ENCODE results near the gene CBY2.

Gene CBY2

GRCh38 chr13:45702869-45703391 is 810 bp downstream of the CBY2 start:
- DNase-seq = no peak

DNA sequence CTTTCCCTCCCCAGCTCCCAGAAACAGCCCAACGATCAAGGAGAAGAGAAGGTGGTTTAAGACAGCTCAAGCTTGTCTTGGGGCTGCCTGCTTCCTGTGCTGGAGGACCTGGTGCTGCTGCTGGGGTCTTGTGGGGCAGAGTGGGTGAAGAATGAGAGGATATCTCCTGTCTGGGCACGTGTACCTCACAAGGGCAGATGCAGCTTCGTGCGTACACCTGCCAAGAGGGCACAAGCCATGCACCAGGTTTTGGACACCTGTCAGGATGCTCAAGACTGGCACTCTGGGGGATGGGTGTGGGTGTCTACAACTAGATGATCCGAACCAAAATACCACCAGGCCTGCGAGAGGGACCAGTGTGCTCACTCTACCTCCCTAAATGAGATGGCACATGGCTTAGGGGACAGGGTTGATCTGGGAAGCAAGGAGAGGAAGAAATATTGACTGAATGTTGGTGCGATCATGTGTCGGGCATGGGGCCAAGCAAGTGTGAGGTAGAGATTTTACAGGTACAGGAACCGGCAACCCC is 2.2 kb downstream of the CBY2 start:
- no peak for DNase-seq

DNA sequence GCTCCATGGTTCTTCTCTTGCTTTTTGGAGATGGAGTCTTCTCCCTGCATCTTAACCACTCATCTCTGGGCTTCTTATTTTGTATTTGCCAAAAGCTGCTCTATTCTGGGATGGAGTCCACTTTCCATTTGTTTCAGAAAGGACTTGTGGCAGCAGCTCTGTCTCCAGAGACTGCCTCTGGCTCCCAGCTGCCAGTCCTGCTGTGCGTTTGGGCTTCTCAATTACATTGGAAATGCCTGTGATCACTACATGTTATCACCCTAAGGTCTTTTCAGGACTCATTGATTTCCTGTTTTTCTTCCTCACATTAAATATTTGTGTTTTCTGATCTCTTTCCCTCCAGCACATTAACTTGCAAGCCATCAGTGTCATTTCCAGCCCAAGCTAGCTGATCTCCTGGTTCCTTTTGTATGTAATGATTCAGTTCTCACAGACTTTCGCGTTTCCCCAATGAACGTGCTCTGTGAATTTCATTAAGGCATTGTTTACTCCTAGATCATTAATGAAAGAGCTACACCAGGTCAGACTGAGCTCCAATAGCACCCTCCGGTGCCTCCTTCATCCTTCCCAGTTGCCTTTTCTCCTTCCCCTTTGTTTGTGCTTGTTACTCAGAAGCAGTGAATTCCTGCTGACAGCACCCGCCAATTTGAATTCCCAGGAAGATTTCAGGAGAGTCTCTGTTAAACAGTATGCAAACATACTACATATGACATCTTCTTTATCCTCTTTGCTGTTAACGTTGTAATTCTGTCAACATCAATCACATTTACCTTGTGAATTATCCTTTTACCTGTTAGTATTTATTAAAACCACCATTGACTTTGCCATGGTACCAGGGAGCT is 3.0 kb downstream of the CBY2 start:
- DNase-seq = no peak

GRCh38 chr13:45705918-45706317 is 3.8 kb downstream of the CBY2 start:
- peak in 1 of 2 donors; percentile 11 for DNase-seq

DNA sequence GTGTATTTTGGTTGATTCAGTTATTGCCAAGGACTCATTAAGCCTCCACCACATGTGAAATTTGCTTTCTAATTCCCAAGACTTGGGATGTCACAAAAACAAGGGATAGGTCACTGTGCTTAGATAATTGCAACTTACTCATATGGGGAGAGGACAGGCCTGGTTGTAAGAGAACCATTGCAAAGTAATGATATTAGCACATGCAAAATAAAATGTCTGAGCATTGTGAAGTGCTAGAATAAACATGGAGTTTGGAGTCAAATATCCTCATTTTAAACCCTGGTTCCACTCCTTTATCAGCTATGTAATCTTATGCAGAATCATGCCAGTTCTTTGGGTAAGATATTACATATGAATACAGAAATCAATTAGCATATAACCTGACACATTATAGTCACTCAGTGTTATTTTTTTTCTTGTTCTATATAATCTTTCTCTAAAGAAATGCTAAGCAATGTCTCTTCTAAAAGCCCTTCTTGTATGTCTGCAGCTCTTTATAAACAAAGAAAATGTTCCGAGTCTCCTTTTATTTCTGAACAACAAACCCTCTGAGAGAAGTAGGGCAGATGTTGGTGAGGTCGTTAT is 5.5 kb downstream of the CBY2 start:
- no peak for DNase-seq

- peak; percentile 71 to 89 for DNase-seq
Measured at GRCh38 chr13:45711951-45712350, 9.8 kb downstream of the CBY2 start.

GRCh38 chr13:45713106-45713690 is 11.1 kb downstream of the CBY2 start:
- no peak for DNase-seq

DNA sequence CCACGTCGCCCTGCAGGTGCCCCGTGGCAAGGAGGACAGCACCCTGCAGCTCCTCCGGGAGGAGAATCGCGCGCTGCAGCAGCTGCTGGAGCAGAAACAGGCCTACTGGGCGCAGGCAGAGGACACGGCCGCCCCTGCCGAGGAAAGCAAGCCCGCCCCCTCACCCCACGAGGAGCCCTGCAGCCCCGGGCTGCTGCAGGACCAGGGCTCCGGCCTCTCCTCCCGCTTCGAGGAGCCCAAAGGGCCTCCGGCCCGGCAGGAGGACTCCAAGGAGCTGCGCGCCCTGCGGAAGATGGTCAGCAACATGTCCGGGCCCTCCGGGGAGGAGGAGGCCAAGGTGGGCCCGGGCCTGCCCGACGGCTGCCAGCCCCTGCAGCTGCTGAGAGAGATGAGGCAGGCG is 11.6 kb downstream of the CBY2 start:
- DNase-seq = no peak

DNA sequence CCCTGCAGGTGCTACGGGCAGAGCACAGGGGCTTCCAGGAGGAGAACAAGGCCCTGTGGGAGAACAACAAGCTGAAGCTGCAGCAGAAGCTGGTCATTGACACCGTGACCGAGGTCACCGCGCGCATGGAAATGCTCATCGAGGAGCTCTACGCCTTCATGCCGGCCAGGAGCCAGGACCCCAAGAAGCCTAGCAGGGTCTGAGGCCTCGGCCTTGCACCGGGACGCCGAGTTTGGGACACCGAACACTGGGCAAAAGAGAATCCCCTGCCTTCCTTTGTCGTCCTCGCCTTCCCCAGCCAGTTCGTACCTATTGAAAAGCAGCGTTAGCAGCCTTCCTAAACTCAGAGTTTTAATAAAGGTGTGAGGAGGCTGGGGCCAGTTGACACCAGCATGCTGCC is 12.1 kb downstream of the CBY2 start:
- DNase-seq = no peak

DNA sequence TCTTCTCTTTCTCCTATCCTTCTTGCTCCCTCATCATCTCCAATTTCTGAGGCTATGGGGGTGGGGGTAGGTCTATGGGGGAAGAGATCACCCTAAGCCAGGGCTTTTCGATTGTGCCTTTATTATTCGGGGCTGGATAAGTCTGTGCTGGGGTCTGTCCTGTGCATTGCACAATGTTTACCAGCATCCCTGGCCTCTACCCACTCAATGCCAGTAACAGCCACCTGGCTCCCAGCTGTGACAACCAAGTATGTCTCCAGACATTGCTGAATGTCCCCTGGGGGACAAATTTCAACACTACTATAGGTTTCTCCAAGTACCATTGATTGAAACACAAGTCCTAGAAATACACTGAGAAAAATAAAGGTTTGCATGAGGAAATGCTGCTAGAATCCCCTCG is 13.2 kb downstream of the CBY2 start:
- DNase-seq = no peak

DNA sequence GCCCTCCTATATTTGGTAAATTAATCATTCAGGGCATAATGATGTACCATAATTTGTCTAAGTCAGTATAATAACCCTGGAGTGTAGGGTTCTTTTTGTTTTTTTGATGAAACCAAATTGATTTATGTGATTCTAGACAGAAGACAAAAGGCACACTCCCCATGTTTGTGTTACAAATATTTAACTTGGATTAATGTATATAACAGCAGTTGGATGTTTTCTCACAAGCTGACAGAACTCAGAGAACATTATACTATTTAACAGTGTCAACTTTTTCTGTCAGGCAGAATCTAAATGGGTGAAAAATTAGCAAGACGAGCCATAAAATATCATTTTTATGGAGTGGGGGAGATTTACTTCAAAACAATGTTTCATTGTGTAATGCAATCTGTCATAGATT is 15.2 kb downstream of the CBY2 start:
- DNase-seq = no peak

DNA sequence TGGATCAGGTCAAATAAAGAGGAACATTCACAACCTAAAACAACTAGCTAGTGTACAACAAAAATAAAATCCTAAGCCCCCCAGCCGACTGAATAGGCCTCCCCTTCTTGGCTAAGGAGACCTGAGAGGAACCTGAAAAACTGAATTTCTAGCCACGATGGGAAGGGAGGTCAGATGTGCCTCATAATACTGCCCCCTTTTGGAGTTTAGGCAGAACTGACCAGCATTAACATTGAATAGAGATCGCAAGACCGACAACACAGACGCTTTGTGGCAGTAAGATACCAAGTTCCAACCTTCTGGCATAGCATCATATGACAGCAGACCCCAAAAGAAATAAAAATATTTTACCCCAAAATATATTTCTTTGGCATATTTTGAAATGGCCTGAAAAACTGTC is 15.9 kb downstream of the CBY2 start:
- DNase-seq = peak; percentile 36 to 40

DNA sequence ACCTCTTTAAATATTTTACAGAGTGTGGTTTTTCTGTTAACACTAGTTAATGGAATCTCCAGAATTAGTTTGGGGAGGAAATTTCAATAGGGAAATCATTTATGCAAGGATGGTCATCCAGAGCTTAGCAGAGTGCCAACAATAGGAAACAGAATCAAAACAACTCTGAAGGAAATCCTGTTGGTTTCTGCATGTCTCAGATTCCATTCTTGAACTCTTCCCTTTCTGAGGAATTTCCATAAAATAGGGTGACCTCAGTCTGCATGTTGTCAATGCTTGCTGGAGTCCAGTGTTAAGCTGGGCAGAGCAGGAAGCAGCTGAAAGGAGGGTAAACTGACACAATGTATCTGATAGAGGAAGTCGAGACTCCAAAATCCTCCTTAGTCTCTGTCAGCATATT is 16.9 kb downstream of the CBY2 start:
- DNase-seq = no peak

DNA sequence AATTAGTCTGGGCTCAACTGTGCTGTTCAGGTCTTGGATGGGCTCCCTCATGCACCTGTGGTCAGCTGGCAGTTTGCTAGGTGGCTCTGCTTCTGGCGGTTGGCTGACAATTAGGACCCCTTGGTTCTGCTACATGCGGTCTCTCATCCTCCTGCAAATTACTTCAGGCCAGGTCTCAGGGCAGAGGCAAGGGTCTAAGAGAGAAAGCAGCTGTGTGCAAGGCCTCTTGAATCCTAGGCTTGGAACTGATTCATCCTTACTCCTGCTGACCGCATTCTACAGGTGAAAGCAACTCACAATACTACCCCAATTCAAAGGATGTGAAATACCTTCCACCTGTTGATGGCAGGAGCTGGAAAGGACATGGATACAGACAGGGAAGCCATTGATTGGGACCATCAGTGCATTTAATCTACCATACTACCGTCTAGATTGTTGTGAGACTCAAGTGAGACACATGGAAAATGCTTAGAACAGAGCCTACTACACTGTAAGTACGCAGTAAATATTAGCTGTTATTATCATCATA is 19.1 kb downstream of the CBY2 start:
- no peak for DNase-seq

DNA sequence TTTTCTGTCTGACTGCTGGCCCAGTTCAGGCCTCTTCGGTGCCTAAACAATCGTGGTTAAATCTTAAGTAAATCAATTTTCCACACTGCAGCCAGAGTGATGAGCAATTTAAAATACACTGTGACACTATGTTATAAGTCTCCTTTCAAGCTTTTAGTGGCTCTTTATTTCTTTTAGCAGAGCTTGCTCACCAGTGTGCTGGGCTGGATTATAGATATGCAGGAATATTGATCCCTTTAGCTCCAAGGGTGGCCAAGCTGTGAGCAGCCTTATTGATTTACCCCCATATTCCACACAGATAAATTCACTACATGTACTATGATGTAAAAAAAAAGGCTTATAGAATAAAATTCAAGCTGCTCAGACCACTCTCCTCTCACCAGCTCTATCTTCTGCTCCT is 21.7 kb downstream of the CBY2 start:
- no peak for DNase-seq

DNA sequence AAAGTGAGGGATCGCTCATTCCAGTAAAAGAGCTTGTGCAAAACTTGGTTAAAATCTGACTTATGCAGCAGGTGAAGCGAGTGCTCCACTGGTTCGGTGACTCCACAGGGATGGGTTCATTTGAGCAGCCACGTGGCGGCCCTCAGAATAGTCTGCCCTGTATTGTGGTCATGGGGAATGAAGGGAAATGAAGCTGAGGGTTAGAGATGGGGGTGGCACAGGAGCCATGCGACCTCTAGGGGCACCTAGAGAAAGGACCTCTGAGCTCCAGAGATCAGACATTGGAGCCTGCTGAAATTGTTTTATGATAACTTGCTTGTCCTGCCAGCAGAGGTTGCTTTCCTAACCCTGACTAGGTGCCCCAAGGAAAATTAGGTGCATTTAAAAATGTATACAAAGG is 26.6 kb downstream of the CBY2 start:
- no peak for DNase-seq

- DNase-seq = no peak
Measured at GRCh38 chr13:45731455-45731854, 29.3 kb downstream of the CBY2 start.

DNA sequence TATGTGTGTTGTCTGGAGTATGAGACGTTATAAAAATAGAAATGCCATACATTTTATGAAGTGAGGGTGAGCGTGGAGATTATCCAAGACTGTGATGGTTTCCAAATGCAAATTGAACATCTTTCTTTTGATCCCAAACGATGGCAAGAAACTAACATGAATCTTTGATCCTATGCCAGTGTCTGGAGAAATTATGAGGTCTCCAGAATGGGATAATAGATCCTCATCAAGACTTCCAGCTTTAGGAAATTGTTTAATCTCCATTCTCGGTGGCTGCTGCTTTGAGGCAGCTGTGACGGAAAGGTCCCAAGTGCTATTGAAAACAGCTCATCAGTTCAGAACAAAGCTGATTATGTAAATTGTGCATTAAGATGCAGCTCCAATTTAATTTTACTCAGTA is 30.8 kb downstream of the CBY2 start:
- DNase-seq = no peak

GRCh38 chr13:45733361-45733760 is 31.2 kb downstream of the CBY2 start:
- no peak for DNase-seq

DNA sequence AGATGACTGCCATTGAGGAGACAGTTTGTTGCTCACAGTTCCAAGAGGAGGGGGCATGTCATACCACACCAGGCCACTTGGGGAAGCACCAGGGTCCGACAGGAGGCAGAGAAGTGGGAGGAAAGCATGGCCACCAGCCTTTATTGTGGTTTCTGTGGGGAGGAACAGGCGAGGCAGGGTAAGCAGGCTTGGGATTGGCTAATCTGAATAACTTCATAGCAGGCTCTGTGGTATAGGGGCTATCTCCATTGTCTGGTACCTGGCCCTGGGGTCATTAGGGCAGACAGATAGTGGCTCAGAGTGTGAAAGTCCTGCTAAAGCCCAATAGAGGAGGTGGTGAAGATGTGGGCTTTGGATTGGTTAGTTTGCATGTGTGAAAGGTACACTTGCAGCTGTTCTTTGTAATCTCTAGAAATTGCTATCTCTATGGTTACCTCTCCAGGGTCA is 35.5 kb downstream of the CBY2 start:
- DNase-seq = no peak

GRCh38 chr13:45742985-45743384 is 40.9 kb downstream of the CBY2 start:
- no peak for DNase-seq

GRCh38 chr13:45744979-45745378 is 42.9 kb downstream of the CBY2 start:
- no peak for DNase-seq

DNA sequence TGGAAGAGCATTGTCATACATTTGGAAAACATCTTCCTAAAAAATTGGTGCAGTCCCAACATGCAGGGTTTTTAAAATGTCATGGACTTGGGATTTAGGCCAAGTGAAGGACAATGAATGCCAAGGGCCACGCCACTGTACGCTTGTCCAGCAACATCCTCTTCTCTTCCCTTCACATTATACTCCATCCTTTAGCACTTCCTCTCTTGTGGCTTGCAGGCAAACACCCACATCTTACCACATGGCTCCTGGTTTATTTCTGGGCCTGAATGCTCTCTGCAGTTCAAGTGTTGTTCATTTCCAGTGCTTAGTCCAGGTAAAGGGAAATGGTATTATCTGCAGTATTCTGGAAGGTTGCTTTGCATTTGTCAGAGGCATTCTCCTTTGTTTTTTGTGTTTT is 45.0 kb downstream of the CBY2 start:
- DNase-seq = peak; percentile 63 to 64

Data from inflammatory macrophage (primary cell).